ENCODE measurements around the gene PAPOLG. TPM values are rescaled to one million over a fixed set of nuclear protein-coding genes. Genes with fewer than 3 reads are reported as not detected.

PAPOLG gene
- total RNA-seq, 2 experiments from 2014 or later: 14.1 to 16.1 TPM

Other genes with a start within 250 kb of the PAPOLG start
- under 1 TPM; 0.52 to 0.67 TPM for gene BCL11A, start 202.6 kb upstream of the PAPOLG start, total RNA-seq
- gene REL, start 125.3 kb downstream of the PAPOLG start, total RNA-seq: 10 to 100 TPM; 40.3 to 40.5 TPM